MM.1S (cell line): ENCODE measurements around the gene CERS1.

Source experiments
- DNase-seq: peaks from one replicate; pipeline ENCODE4 v3.0.0-alpha.2; 2015
- H2AFZ ChIP-seq: fragments of 300-600 bp; sonication (generic); 2 replicates; pipeline ENCODE4 v1.6.0; 2016; ENCODE audit warnings: antibody characterized with exemption, low read length
- H3F3A ChIP-seq: fragments of 300-600 bp; sonication (generic); 2 replicates; pipeline ENCODE4 v1.6.1; 2016; ENCODE audit warnings: mild to moderate bottlenecking, antibody characterized with exemption, low read length, moderate library complexity, mixed read lengths; ENCODE audit not compliant: insufficient read depth
- H3K27ac ChIP-seq: fragments of 300-600 bp; sonication (generic); 2 replicates; pipeline ENCODE4 v1.5.1; 2016; ENCODE audit warnings: mild to moderate bottlenecking, low read length
- H3K27me3 ChIP-seq: fragments of 300-600 bp; sonication (generic); replicated peaks from 2 replicates; pipeline ENCODE4 v1.6.0; 2016; ENCODE audit warnings: low read length; ENCODE audit not compliant: insufficient read depth
- H3K36me3 ChIP-seq: fragments of 300-600 bp; sonication (generic); replicated peaks from 2 replicates; pipeline ENCODE4 v1.6.1; 2016; ENCODE audit warnings: mild to moderate bottlenecking, low read length, mixed read lengths; ENCODE audit not compliant: insufficient read depth
- H3K4me1 ChIP-seq: fragments of 300-600 bp; sonication (generic); 2 replicates; pipeline ENCODE4 v1.6.1; 2016; ENCODE audit warnings: low read length, mixed read lengths
- H3K4me2 ChIP-seq: fragments of 300-600 bp; sonication (generic); 2 replicates; pipeline ENCODE4 v1.6.0; 2016; ENCODE audit warnings: low read depth, low read length
- H3K4me3 ChIP-seq: fragments of 300-600 bp; sonication (generic); 2 replicates; pipeline ENCODE4 v1.5.1; 2016; ENCODE audit warnings: low read length, mixed read lengths
- H3K79me2 ChIP-seq: fragments of 300-600 bp; sonication (generic); 2 replicates; pipeline ENCODE4 v1.6.1; 2016; ENCODE audit warnings: mixed run types, low read length, mixed read lengths
- H3K9ac ChIP-seq: fragments of 300-600 bp; sonication (generic); 2 replicates; pipeline ENCODE4 v1.6.1; 2016; ENCODE audit warnings: low read length, mixed read lengths
- H3K9me2 ChIP-seq: fragments of 300-600 bp; sonication (generic); replicated peaks from 2 replicates; pipeline ENCODE4 v1.6.1; 2016; ENCODE audit warnings: mild to moderate bottlenecking, low read length, mixed read lengths; ENCODE audit not compliant: insufficient read depth
- H3K9me3 ChIP-seq: fragments of 300-600 bp; sonication (generic); replicated peaks from 2 replicates; pipeline ENCODE4 v1.6.1; 2016; ENCODE audit warnings: mild to moderate bottlenecking, low read length, mixed read lengths; ENCODE audit not compliant: insufficient read depth
- H4K20me1 ChIP-seq: fragments of 300-600 bp; sonication (generic); 2 replicates; pipeline ENCODE4 v1.6.1; 2016; ENCODE audit warnings: mild to moderate bottlenecking, low read length, moderate library complexity, mixed read lengths; ENCODE audit not compliant: insufficient read depth
- EZH2 ChIP-seq: fragments of 300-600 bp; sonication (generic); optimal IDR thresholded peaks from 2 replicates; pipeline ENCODE3; 2017; ENCODE audit warnings: low read depth, mild to moderate bottlenecking, antibody characterized with exemption, low read length, mixed read lengths
- EZH2phosphoT487 ChIP-seq: fragments of 300-600 bp; sonication (generic); IDR thresholded peaks from 2 replicates; pipeline ENCODE4 v1.6.1; 2018; ENCODE audit warnings: antibody characterized with exemption, low read length
- TF ChIP-seq, protein P1 (sequence below): fragments of 300-600 bp; sonication (generic); IDR thresholded peaks from 2 replicates; pipeline ENCODE4 v1.5.1; 2016; ENCODE audit warnings: antibody characterized with exemption, low read length, mixed read lengths

Gene CERS1

DNA sequence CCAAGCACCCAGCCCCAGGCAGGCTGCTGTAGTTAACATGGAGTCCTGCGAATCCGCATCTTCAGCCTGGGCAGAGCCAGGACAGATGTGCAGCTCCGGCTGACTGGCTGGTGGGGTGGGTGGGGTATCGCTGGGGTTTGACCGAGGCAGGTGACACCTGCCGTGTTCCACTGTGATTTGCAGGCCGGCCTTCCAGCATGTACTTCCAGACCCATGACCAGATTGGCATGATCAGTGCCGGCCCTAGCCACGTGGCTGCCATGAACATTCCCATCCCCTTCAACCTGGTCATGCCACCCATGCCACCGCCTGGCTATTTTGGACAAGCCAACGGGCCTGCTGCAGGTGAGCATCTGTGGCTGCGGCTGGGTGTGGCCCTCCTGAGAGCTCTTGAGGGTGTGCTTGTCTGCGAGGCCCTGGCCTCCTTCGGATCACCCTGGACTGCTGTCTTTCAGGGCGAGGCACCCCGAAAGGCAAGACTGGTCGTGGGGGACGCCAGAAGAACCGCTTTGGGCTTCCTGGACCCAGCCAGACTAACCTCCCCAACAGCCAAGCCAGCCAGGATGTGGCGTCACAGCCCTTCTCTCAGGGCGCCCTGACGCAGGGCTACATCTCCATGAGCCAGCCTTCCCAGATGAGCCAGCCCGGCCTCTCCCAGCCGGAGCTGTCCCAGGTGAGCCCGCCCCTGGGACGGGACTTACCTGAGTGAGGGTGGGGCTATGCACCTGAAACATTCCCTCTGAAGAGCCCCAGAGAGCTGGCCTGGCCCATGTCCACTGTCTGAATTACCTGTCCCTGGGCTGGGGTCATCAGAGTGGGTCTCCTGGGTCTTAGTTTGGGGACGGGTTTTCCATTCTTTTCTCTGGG, 30.6 kb downstream of the CERS1 start:
- Histone ChIP-seq H4K20me1 (no peaks in the 10 kb centered on the region), H3K4me1 (peaks cover 17% of the 10 kb centered on the region)

DNA sequence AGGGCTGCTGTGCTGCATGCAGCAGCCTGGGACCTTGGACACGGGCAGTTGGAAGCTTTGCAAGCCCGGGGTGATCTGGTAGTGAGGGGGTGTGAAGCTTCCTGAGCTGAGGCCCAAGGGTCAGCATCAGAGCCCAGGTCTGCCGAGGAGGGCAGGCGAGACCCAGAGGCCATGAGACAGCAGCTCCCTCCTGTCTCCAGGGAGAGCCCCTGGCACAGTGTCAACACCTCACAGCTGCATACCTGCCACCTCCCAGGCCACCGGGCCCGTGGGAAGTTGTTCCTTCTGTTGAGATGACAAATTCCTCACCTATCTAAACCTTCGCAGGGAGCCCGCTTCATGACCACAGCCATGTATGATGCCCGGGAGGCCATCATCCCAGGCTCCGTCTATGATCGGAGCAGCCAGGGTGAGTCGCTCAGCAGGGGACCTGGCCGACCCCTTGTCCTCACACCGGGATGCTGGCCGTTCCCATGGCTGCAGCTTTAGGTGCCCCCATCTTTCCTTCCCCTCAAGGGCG, 32.1 kb downstream of the CERS1 start:
- DNase-seq: no peak

More for the DNA sequence above, 30.6 kb downstream of the CERS1 start:
- H2AFZ ChIP-seq: no peak overlapping the region
- no peak overlapping the region for H3K4me2 ChIP-seq
- H3K36me3 ChIP-seq: peaks cover 22% of the 10 kb centered on the region
- no peak for DNase-seq
- no peaks in the 10 kb centered on the region for H3K9me3 ChIP-seq
- no peaks in the 10 kb centered on the region for H3K27me3 ChIP-seq
- H3F3A ChIP-seq: peaks cover 15% of the 10 kb centered on the region; the same call in 1 of the 2 replicates
- H3K9me2 ChIP-seq: no peaks in the 10 kb centered on the region
- H3K79me2 ChIP-seq: peaks cover 28% of the 10 kb centered on the region; the same call in 1 of the 2 replicates
- no peak overlapping the region for H3K4me3 ChIP-seq
- TF ChIP-seq EZH2 (no peak), EZH2phosphoT487 (no peak)
- TF ChIP-seq, protein P1, sequence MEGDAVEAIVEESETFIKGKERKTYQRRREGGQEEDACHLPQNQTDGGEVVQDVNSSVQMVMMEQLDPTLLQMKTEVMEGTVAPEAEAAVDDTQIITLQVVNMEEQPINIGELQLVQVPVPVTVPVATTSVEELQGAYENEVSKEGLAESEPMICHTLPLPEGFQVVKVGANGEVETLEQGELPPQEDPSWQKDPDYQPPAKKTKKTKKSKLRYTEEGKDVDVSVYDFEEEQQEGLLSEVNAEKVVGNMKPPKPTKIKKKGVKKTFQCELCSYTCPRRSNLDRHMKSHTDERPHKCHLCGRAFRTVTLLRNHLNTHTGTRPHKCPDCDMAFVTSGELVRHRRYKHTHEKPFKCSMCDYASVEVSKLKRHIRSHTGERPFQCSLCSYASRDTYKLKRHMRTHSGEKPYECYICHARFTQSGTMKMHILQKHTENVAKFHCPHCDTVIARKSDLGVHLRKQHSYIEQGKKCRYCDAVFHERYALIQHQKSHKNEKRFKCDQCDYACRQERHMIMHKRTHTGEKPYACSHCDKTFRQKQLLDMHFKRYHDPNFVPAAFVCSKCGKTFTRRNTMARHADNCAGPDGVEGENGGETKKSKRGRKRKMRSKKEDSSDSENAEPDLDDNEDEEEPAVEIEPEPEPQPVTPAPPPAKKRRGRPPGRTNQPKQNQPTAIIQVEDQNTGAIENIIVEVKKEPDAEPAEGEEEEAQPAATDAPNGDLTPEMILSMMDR: no peak
- no peak overlapping the region for H3K9ac ChIP-seq
- H3K27ac ChIP-seq: no peak overlapping the region

DNA sequence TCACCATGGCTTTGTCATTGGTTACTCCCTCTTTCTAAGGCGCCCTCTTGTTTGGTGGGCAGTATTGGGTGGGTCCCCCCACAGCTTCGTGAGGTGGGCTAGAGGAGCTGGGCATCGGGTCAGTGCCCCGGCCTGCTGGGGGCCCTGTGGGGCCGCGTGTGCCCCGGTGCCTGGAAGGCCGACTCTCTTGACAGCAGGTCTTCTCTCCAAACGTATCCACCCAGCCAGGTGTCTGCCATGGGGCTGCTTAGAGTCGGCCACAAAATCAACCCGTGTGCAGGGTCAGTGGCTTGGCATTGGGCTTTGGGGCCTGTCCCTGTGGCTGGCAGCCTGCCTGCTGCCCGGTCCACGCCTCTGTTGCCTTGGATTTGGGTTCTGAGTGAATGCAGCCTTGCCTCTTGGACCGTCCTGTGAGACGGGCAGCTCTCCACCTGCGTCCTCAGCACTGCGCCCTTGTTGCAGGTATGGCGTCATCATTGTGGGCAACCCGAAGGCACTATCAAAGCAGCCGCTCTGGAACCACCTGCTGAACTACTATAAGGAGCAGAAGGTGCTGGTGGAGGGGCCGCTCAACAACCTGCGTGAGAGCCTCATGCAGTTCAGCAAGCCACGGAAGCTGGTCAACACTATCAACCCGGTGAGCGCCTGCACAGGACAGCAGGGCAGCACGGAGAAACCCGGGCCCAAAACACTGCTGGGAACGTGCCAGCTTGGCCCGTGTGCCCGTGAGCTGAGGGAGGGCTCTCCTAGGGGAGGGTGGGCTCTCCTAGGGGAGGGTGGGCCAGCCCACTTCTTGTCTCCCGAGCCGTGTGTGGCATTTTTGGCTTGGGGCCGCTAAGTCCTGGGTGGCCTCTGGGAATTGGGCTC, 32.7 kb downstream of the CERS1 start:
- no peaks in the 10 kb centered on the region for H4K20me1 ChIP-seq
- H3K36me3 ChIP-seq: peaks cover 27% of the 10 kb centered on the region
- TF ChIP-seq, protein P1: no peak
- TF ChIP-seq EZH2phosphoT487: no peak
- TF ChIP-seq EZH2: no peak

More for the DNA sequence above, 32.1 kb downstream of the CERS1 start:
- Histone ChIP-seq H3K4me3 (no peak overlapping the region), H3K9me3 (no peaks in the 10 kb centered on the region), H3K4me1 (peaks cover 31% of the 10 kb centered on the region), H3F3A (peaks cover 20% of the 10 kb centered on the region; the same call in 1 of the 2 replicates), H4K20me1 (no peaks in the 10 kb centered on the region), H3K79me2 (peaks cover 40% of the 10 kb centered on the region), H3K27me3 (no peaks in the 10 kb centered on the region), H3K27ac (no peak overlapping the region), H3K4me2 (no peak overlapping the region), H3K36me3 (peaks cover 26% of the 10 kb centered on the region), H3K9me2 (no peaks in the 10 kb centered on the region), H2AFZ (no peak overlapping the region), H3K9ac (no peak overlapping the region)
- TF ChIP-seq, protein P1: no peak
- TF ChIP-seq EZH2phosphoT487 (no peak), EZH2 (no peak)

More for the DNA sequence above, 32.7 kb downstream of the CERS1 start:
- no peak for DNase-seq
- Histone ChIP-seq H3K9me3 (no peaks in the 10 kb centered on the region), H3K4me2 (no peak overlapping the region), H3K4me3 (no peak overlapping the region), H3K27me3 (no peaks in the 10 kb centered on the region), H2AFZ (no peak overlapping the region), H3K9me2 (no peaks in the 10 kb centered on the region), H3K79me2 (peaks cover 42% of the 10 kb centered on the region), H3K4me1 (peaks cover 32% of the 10 kb centered on the region), H3K9ac (no peak overlapping the region), H3K27ac (no peak overlapping the region), H3F3A (peaks cover 20% of the 10 kb centered on the region; the same call in 1 of the 2 replicates)
